ENCODE data around the gene NDUFAF7. TPM values are rescaled to one million over a fixed set of nuclear protein-coding genes. Genes with fewer than 3 reads are reported as not detected.

Gene NDUFAF7
- polyA plus RNA-seq, 3 donors, result 4.7 to 12.2 (median 5.6) TPM

DNA sequence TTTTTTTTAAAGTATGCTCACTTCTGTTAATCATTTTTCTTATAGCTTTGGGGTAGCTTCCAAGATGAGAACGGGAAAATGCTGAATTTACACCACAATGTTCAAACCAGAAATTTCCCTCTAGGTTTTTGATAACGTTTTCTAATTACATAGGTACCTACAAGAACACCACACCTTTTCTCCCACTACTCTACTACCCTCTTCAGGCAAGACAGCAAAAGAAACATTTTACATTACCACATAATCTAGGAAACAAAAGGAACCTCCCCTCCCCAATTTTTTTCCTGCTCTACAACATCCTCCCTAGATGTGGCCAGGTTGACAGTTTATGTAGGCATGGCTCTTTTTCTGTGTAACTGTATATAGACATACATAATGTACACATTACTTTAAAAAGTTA, 32.4 kb downstream of the NDUFAF7 start:
- no peak overlapping the region for H2AFZ ChIP-seq (ENCODE audit: insufficient read depth, low read depth, low read length, poor library complexity, severe bottlenecking)
- no peak for DNase-seq
- peaks cover 13% of the 10 kb centered on the region for H4K20me1 ChIP-seq (ENCODE audit: insufficient read depth, low read length)
- Mint-ChIP-seq H3K27me3 (ENCODE audit: low read depth in 3 of 3) (no peaks in the 10 kb centered on the region), H3K36me3 (peaks cover 55 to 74% of the 10 kb centered on the region in 2 donors), H3K9me3 (no peaks in the 10 kb centered on the region), H3K4me3 (no peak overlapping the region), H3K4me1 (peaks cover 11% of the 10 kb centered on the region), H3K27ac (no peak overlapping the region)
- H3K79me2 ChIP-seq (ENCODE audit: insufficient read depth, low read length), result no peaks in the 10 kb centered on the region
- 90% methylated on average over 2 of the region's 2 CpGs for WGBS (ENCODE audit: insufficient coverage)
- peaks cover 5 to 10% of the 10 kb centered on the region in 2 donors for H3K4me1 ChIP-seq (ENCODE audit: control insufficient read depth in 1 of 2, insufficient read depth in 2 of 2, low read length in 2 of 2)
- intact Hi-C loops (cut with micrococcal nuclease), result no loop called here
- TF ChIP-seq, protein P1, sequence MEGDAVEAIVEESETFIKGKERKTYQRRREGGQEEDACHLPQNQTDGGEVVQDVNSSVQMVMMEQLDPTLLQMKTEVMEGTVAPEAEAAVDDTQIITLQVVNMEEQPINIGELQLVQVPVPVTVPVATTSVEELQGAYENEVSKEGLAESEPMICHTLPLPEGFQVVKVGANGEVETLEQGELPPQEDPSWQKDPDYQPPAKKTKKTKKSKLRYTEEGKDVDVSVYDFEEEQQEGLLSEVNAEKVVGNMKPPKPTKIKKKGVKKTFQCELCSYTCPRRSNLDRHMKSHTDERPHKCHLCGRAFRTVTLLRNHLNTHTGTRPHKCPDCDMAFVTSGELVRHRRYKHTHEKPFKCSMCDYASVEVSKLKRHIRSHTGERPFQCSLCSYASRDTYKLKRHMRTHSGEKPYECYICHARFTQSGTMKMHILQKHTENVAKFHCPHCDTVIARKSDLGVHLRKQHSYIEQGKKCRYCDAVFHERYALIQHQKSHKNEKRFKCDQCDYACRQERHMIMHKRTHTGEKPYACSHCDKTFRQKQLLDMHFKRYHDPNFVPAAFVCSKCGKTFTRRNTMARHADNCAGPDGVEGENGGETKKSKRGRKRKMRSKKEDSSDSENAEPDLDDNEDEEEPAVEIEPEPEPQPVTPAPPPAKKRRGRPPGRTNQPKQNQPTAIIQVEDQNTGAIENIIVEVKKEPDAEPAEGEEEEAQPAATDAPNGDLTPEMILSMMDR (IDR thresholded peaks at IDR 0.05), result no peak
- no peak overlapping the region for H3K4me3 ChIP-seq (replicated peaks in 1 of 3; ENCODE audit: low read depth in 2 of 3, low read length in 3 of 3)
- H3K36me3 ChIP-seq (replicated peaks in 1 of 2; ENCODE audit: control insufficient read depth in 1 of 2, insufficient read depth in 2 of 2, low read length in 2 of 2), result peaks cover 39 to 79% of the 10 kb centered on the region in 2 donors
- H3K27me3 ChIP-seq (ENCODE audit: control insufficient read depth in 2 of 2, insufficient read depth in 2 of 2, low read length in 2 of 2), result no peaks in the 10 kb centered on the region
- no peak overlapping the region for H3K27ac ChIP-seq (ENCODE audit: low read depth in 1 of 2, low read length in 2 of 2)
- H3K4me2 ChIP-seq (replicated peaks; ENCODE audit: extremely low read depth, low read length, poor library complexity, severe bottlenecking), result no peak overlapping the region
- no peaks in the 10 kb centered on the region for H3K9me3 ChIP-seq (replicated peaks in 1 of 2; ENCODE audit: control insufficient read depth in 1 of 2, insufficient read depth in 1 of 2, low read length in 2 of 2)
- H3K9ac ChIP-seq (ENCODE audit: insufficient read depth, low read length, poor library complexity, severe bottlenecking), result no peak overlapping the region

DNA sequence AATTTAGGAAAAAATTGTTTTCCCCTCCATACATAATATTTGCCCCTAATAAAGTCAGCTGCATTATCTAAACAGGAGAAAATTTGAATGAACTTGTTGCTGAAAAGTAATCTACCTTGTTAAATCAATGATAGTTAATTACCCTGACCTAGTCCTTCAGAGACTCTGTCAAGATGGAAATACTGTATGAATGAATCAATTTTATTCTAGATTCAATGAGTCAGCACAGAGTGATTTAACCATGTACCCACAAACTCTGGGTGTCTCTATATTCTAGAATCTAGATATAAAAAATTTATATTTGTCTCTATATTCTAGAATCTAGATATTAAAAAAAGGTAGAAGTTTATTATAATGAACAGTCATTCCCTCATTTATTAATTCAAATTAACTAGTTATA, 36.2 kb downstream of the NDUFAF7 start:
- peaks cover 10 to 15% of the 10 kb centered on the region in 2 donors for H3K4me1 ChIP-seq (ENCODE audit: control insufficient read depth in 1 of 2, insufficient read depth in 2 of 2, low read length in 2 of 2)
- H3K27ac ChIP-seq (ENCODE audit: low read depth in 1 of 2, low read length in 2 of 2), result no peak overlapping the region
- H3K9ac ChIP-seq (ENCODE audit: insufficient read depth, low read length, poor library complexity, severe bottlenecking), result no peak overlapping the region
- H3K4me3 ChIP-seq (replicated peaks in 1 of 3; ENCODE audit: low read depth in 2 of 3, low read length in 3 of 3), result no peak overlapping the region
- Mint-ChIP-seq H3K27me3 (ENCODE audit: low read depth in 3 of 3) (no peaks in the 10 kb centered on the region), H3K36me3 (peaks cover 62 to 77% of the 10 kb centered on the region in 2 donors), H3K4me3 (no peak overlapping the region), H3K27ac (no peak overlapping the region), H3K4me1 (peaks cover 13% of the 10 kb centered on the region), H3K9me3 (no peaks in the 10 kb centered on the region)
- no peaks in the 10 kb centered on the region for H3K9me3 ChIP-seq (replicated peaks in 1 of 2; ENCODE audit: control insufficient read depth in 1 of 2, insufficient read depth in 1 of 2, low read length in 2 of 2)
- no peaks in the 10 kb centered on the region for H3K27me3 ChIP-seq (ENCODE audit: control insufficient read depth in 2 of 2, insufficient read depth in 2 of 2, low read length in 2 of 2)
- DNase-seq, result no peak
- peaks cover 63 to 86% of the 10 kb centered on the region in 2 donors for H3K36me3 ChIP-seq (replicated peaks in 1 of 2; ENCODE audit: control insufficient read depth in 1 of 2, insufficient read depth in 2 of 2, low read length in 2 of 2)
- H3K79me2 ChIP-seq (ENCODE audit: insufficient read depth, low read length), result no peaks in the 10 kb centered on the region
- H2AFZ ChIP-seq (ENCODE audit: insufficient read depth, low read depth, low read length, poor library complexity, severe bottlenecking), result no peak overlapping the region
- no peak overlapping the region for H3K4me2 ChIP-seq (replicated peaks; ENCODE audit: extremely low read depth, low read length, poor library complexity, severe bottlenecking)
- intact Hi-C loops (cut with micrococcal nuclease), result no loop called here
- TF ChIP-seq, protein P1 (IDR thresholded peaks at IDR 0.05), result no peak
- peaks cover 9% of the 10 kb centered on the region for H4K20me1 ChIP-seq (ENCODE audit: insufficient read depth, low read length)
